Panc1 (cell line): ENCODE measurements around the gene TNIP2. TPM values are rescaled to one million over a fixed set of nuclear protein-coding genes. Genes with fewer than 3 reads are reported as not detected.

ENCODE experiments used
- ATAC-seq: fragments of 200-7000 bp; cut with Tn5 transposase; 2 replicates; pipeline ENCODE4 v1.9.1; 2020; ENCODE audit warnings: mild to moderate bottlenecking, moderate library complexity
- BruUV-seq: library from RNA; stranded (reverse); fragments of 400-500 nt; replicated peaks from 2 replicates; lab custom pipeline; 2021; lab: Mats Ljungman, UMichigan
- CTCF ChIA-PET: fragments of 300-600 bp; sonication (Branson Sonifier 250); formaldehyde crosslinking; loops from one replicate; lab custom pipeline; 2022; ENCODE audit warnings: antibody characterized with exemption; lab: Charles Lee
- POLR2A ChIA-PET: fragments of 300-600 bp; sonication (Branson Sonifier 250); formaldehyde crosslinking; loops from one replicate; lab custom pipeline; 2022; ENCODE audit warnings: antibody characterized with exemption; lab: Charles Lee
- DNase-seq: peaks from one replicate; pipeline ENCODE4 v3.0.0-alpha.2; 2010; ENCODE audit warnings: low read depth, low spot score
- H3K27ac ChIP-seq: 2 replicates; pipeline ENCODE4 v1.5.1; 2011; ENCODE audit warnings: mild to moderate bottlenecking, low read length, inconsistent platforms
- H3K27me3 ChIP-seq: fragments of 200-500 bp; sonication (Bioruptor generic); 2 replicates; pipeline ENCODE4 v1.6.0; 2014; ENCODE audit warnings: low read length, inconsistent platforms; ENCODE audit not compliant: control insufficient read depth, insufficient read depth
- H3K36me3 ChIP-seq: fragments of 200-500 bp; sonication (Bioruptor generic); 2 replicates; pipeline ENCODE4 v1.5.1; 2014; ENCODE audit warnings: inconsistent platforms, mild to moderate bottlenecking, low read length, moderate library complexity; ENCODE audit not compliant: control insufficient read depth, insufficient read depth
- H3K4me1 ChIP-seq: 2 replicates; pipeline ENCODE4 v1.5.1; 2011; ENCODE audit warnings: inconsistent platforms, mild to moderate bottlenecking, low read length, moderate library complexity; ENCODE audit not compliant: control insufficient read depth, insufficient read depth
- H3K4me3 ChIP-seq, 2 experiments: 2 replicates each; pipeline ENCODE4 v1.5.1; 2011 to 2012; ENCODE audit warnings: low read depth in 2 of 2, low read length in 2 of 2, mild to moderate bottlenecking in 2 of 2, inconsistent platforms in 1 of 2, moderate library complexity in 1 of 2
- H3K9me3 ChIP-seq: fragments of 200-500 bp; sonication (Bioruptor generic); 2 replicates; pipeline ENCODE4 v1.5.1; 2014; ENCODE audit warnings: low read depth, mild to moderate bottlenecking, inconsistent platforms, low read length, moderate library complexity; ENCODE audit not compliant: control insufficient read depth, insufficient read depth
- CTCF ChIP-seq: fragments of 450-650 bp; IDR thresholded peaks from 2 replicates; pipeline ENCODE4 v1.5.1; 2017; ENCODE audit warnings: mild to moderate bottlenecking
- POLR2AphosphoS5 ChIP-seq: IDR thresholded peaks from 2 replicates; pipeline ENCODE4 v1.6.1; 2012; ENCODE audit warnings: mild to moderate bottlenecking, low read depth, low read length, moderate library complexity
- REST ChIP-seq, 2 experiments: IDR thresholded peaks; 2 replicates each; pipeline ENCODE4 v1.6.1; 2011 to 2012; ENCODE audit warnings: low read depth in 2 of 2, control low read depth in 1 of 2, low read length in 1 of 2, mild to moderate bottlenecking in 1 of 2, moderate library complexity in 1 of 2; ENCODE audit not compliant: insufficient read depth in 1 of 2
- SIN3A ChIP-seq: IDR thresholded peaks from 2 replicates; pipeline ENCODE4 v1.6.1; 2012; ENCODE audit warnings: low read depth, mild to moderate bottlenecking, low read length, moderate library complexity, borderline replicate concordance; ENCODE audit not compliant: insufficient read depth
- TCF7L2 ChIP-seq: IDR thresholded peaks from 2 replicates; pipeline ENCODE4 v1.6.1; 2011; ENCODE audit warnings: mild to moderate bottlenecking, low read depth, low read length, inconsistent platforms
- in situ Hi-C: cut with HindIII; loops from 2 replicates; pipeline ENCODE4 v1.10.0; 2016; ENCODE audit warnings: low sequenced_read_pairs, low pct_unique_long_range_greater_than_20kb
- intact Hi-C: fragments of 100-400 bp; cut with micrococcal nuclease; formaldehyde crosslinking; loops from one replicate; pipeline ENCODE4 v1.10.0; 2022; ENCODE audit not compliant: unreplicated experiment
- total RNA-seq: library from RNA; stranded (reverse); gene quantifications from one replicate; pipeline ENCODE4 v1.2.1, GENCODE V29; 2021; ENCODE audit not compliant: unreplicated experiment

The TNIP2 gene
- total RNA-seq, 1 experiment from 2014 or later, result 60.3 TPM

GRCh38 chr4:2731907-2732317 is 24.2 kb downstream of the TNIP2 start:
- Histone ChIP-seq H3K9me3 (no peaks in the 10 kb centered on the region), H3K27ac (no peak overlapping the region), H3K36me3 (no peaks in the 10 kb centered on the region; the same call in 1 of the 2 replicates), H3K27me3 (no peaks in the 10 kb centered on the region), H3K4me1 (no peaks in the 10 kb centered on the region), H3K4me3 (no peak overlapping the region)
- DNase-seq, result no peak
- intact Hi-C loops, result no loop called here
- ChIA-PET POLR2A (interaction anchor here (0.6 kb wide), 1 partner anchor 92 kb away, joined by 3 read pairs; no protein-coding TSS in a partner anchor), CTCF (no interaction called here)
- in situ Hi-C loops, result no loop called here
- TF ChIP-seq POLR2AphosphoS5, result no peak
- no peak for TF ChIP-seq TCF7L2
- TF ChIP-seq CTCF, result no peak
- TF ChIP-seq REST (IDR thresholded peaks at IDR 0.05; ENCODE audit: insufficient read depth in 1 of 2, low read depth in 2 of 2, low read length in 1 of 2), result no peak
- TF ChIP-seq SIN3A, result no peak
- ATAC-seq, result no peak
- no TSS peak for BruUV-seq

- no peak for TF ChIP-seq SIN3A
- TF ChIP-seq POLR2AphosphoS5, result no peak
- no peak for TF ChIP-seq CTCF
- no peak for TF ChIP-seq REST (IDR thresholded peaks at IDR 0.05; ENCODE audit: insufficient read depth in 1 of 2, low read depth in 2 of 2, low read length in 1 of 2)
- TF ChIP-seq TCF7L2, result no peak
- Histone ChIP-seq H3K4me1 (no peaks in the 10 kb centered on the region), H3K27me3 (no peaks in the 10 kb centered on the region), H3K27ac (no peak overlapping the region), H3K9me3 (no peaks in the 10 kb centered on the region), H3K4me3 (no peak overlapping the region), H3K36me3 (no peaks in the 10 kb centered on the region; the same call in 1 of the 2 replicates)
- BruUV-seq, result no TSS peak
- ATAC-seq, result no peak
- ChIA-PET POLR2A (no interaction called here), CTCF (no interaction called here)
- in situ Hi-C loops (no loop called here), intact Hi-C loops (no loop called here)
- DNase-seq, result no peak
These were observed 26.6 kb downstream of the TNIP2 start for GRCh38 chr4:2729533-2729875.
